Measurements from ENCODE around the gene WDR41.
A peak's percentile ranks its signal among the peaks of the same experiment; 100 is the strongest.
"Not testable (repeated sequence)": the region's sequence is repeated elsewhere in the genome, so short reads cannot be mapped to it uniquely, and the experiment has no call there.

Gene WDR41, protein sequence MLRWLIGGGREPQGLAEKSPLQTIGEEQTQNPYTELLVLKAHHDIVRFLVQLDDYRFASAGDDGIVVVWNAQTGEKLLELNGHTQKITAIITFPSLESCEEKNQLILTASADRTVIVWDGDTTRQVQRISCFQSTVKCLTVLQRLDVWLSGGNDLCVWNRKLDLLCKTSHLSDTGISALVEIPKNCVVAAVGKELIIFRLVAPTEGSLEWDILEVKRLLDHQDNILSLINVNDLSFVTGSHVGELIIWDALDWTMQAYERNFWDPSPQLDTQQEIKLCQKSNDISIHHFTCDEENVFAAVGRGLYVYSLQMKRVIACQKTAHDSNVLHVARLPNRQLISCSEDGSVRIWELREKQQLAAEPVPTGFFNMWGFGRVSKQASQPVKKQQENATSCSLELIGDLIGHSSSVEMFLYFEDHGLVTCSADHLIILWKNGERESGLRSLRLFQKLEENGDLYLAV

GRCh38 chr5:77491783-77492652, at the start of gene WDR41:
Gene WDR41, minus strand, starts transcription at chr5:77492316. Its CDS starts 96 bp downstream, at chr5:77492220.
- peak; percentile 97 for DNase-seq

DNA sequence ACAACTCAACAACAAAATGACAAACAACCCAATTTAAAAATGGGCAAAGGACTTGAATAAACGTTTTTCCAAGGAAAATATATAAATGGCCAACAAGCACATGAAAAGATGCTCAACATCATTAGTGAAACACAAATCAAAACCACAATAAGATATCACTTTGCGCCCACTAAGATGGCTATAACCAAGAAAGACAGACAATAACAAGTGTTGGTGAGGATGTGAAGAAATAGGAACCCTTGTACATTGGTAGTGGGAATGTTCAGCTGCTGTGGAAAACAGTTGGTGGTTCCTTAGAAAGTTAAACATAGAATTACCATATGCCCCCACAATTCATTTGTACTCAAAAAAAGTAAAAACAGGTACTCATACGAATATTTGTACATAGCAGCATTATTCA, 39.2 kb upstream of the WDR41 start:
- no peak for DNase-seq

DNA sequence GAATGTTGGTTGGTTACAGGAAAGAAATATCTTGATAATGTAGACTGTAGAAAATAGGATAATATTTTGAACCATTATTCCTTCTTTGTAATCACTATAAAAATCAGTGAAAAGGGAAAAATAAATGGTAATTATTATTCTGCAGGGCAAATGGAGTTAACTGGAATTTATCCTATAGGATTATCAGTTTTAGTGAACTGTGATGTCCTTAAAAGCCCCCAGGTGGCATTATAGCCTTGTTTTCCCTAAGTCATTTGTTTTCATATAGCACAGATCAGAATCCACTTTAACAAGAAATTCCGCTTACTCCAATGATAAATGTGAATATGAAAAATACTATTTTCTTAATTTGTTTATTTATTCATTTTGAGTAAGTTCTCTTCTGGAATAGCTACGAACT, 26.2 kb upstream of the WDR41 start:
- DNase-seq, result no peak

- no peak for DNase-seq
Observed at GRCh38 chr5:77514457-77514856, 22.3 kb upstream of the WDR41 start.

- DNase-seq, result no peak
Observed at GRCh38 chr5:77513321-77513720, 21.2 kb upstream of the WDR41 start.

DNA sequence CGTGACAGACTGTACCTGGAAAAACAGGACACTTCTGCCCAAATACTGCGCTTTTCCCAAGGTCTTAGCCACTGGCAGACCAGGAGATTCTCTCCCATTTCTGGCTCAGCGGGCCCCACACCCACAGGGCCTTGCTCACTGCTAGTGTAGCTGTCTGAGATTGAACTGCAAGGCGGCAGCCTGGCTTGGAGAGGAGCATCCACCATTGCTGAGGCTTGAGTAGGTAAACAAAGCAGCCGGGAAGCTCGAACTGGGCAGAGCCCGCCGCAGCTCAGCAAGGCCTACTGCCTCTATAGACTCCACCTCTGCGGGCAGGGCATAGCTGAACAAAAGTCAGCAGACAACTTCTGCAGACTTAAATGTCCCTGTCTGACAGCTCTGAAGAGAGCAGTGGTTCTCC, 9.0 kb upstream of the WDR41 start:
- not testable (repeated sequence) for DNase-seq

DNA sequence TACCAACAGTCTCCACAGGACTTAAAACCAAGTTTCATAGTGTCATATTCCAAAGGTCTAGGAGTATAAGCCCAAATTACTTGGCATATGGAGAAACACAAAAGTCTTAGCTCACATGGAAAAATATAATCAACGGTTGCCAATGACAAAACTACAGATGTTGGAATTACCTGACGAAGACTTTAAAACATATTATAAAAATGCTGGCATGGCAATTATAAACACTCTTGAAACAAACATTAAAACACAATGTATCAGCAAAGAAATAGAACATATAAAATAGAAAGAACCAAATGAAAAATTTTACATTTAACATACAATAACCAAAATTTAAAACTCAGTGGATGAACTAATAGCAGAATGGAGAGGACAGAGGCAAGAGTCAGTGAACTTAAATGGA, 7.9 kb upstream of the WDR41 start:
- DNase-seq, result no peak

GRCh38 chr5:77499441-77499840, 7.3 kb upstream of the WDR41 start:
- no peak for DNase-seq

DNA sequence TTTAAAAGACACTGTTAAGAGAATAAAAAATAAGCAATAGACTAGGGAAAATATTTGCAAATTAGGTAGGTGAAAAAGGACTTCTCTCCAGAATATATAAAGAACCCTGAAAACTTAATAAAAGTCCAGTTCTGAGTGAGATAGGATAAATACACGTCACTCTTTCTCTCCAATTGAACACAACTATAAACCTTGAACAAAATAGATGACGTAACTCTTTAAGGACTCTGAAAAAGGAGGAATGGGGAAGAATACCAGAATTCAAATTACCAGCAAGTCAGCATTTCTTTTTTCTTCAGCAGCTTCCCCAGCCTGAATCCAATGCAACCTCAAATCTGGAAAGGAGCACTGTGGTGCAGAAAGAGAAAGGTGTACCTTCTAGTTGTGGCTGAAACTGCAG, 6.8 kb upstream of the WDR41 start:
- DNase-seq, result no peak

DNA sequence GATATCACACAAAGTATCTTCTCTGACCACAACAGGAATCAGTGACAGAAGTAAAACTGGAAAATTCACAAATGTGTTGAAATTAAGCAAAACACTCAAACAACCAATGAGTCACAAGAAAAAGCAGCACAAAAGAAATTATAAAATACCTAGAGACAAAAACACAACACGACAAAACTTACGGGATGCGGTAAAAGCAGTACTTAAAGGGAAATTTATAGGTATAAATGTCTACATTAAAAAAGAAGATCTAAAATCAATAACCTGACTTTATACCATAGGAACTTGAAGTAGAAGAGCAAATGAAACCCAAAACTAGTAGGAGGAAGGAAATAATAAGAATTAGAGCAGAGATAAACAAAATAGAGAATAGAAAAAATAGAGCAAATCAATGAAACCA, 2.8 kb upstream of the WDR41 start:
- no peak for DNase-seq

- no peak for DNase-seq
Observed at GRCh38 chr5:77492653-77493000, 511 bp upstream of the WDR41 start.

- peak; percentile 16 for DNase-seq
Observed at GRCh38 chr5:77490741-77491344, 1.3 kb downstream of the WDR41 start.

DNA sequence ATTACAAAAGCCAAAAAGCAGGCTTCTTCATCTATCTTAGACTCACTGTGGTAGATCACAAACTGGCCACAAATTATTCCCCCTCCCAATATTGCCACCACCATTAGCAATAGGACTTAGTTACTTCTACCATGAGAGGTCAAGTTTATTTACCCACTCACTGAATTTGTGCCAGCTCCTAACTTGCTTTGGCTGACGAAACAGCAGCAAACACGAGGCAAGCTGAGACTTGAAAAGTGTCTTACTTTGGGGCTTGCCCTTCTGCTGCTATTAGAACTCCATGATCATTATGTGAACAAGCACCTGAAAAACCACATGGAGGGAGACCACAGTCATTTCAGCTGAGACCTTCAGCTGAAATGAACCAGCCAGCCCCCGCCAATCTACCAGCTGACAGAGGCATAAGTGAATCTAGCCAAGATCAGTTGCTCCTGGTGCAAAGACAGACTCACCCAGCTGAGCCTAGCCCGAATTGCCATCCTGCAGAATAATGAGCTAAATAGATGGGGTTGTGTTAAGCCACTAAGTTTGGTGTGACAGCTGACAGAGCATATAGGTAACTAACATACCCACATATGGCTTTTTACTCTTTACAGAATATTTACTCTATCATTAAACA, 5.7 kb downstream of the WDR41 start:
- DNase-seq, result no peak

DNA sequence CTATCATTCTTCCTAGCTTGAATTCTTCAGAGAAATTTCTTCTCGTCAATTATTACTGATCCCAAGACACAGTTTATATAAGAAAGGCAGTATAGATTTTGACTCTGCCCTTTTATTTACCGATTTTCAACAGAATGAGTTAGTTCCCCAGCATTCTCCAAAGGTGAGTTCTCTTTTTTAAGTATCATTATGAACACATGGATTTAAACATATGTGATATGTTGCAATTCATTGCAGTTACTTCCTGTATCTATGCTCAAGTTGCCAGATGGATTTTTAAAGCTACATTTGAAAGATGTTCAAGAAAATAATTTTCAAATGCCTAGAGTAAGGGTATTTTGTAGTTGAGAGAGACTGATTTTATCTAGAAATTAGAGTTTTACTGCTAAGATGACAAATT, 8.4 kb downstream of the WDR41 start:
- no peak for DNase-seq

DNA sequence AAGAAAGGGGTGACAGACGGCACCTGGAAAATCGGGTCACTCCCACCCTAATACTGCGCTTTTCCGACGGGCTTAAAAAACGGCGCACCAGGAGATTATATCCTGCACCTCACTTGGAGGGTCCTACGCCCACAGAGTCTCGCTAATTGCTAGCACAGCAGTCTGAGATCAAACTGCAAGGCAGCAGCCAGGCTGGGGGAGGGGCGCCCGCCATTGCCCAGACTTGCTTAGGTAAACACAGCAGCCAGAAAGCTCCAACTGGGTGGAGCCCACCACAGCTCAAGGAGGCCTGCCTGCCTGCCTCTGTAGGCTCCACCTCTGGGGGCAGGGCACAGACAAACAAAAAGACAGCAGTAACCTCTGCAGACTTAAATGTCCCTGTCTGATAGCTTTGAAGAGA, 17.1 kb downstream of the WDR41 start:
- not testable (repeated sequence) for DNase-seq

GRCh38 chr5:77468875-77469274, 23.2 kb downstream of the WDR41 start:
- DNase-seq, result not testable (repeated sequence)

DNA sequence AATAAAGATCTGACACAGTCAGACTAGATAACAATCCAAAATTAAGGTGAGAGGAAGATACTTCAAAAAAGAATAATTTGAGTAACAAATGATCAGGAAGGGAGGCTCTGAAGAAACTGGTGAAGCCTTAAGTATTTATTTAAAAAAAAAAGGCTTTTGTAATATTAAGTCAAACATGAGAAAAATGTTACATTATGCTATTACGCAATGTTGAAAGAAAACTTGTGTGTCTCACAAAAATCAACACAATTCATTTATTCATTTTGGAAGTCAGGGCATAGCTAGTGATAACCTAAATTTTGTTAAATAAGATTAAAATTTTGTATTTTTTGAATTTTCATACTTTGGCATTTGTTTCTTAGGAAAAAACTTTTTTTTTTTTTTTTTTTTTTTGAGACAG, 28.2 kb downstream of the WDR41 start:
- no peak for DNase-seq

DNA sequence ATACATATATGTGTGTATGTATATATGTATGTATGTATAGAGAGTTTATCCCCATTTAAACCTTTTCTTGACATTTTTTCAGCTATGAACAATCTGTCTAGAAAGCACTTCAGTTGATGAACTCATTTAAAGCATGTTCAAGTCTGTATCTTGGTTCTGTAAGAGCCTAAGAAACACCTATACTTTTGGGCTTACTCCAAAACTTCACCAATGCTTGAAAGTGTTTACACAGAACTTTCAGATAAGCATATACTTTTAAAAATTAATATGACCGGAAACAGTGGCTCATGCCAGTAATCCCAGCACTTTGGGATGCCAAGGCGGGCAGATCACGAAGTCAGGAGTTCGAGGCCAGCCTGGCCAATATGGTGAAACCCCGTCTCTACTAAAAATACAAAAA, 30.8 kb downstream of the WDR41 start:
- no peak for DNase-seq

DNA sequence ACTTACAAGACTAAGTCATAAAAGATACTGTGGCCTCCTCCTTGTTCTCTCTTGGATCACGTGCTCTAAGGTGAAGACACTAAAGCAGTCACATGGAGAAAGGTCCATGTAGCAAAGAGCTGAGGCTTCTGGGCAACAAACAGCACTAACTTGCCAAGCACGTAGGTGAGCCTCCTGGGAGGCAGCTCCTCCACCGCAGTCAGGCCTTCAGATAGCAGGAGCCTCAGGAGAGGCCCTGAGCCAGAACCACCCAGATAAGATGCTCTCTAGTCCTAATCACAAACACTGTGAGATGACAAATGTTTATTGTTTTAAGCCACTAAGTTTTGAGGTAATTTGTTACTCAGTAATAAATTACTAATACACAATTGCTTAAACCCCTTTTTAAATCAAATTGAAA, 38.0 kb downstream of the WDR41 start:
- DNase-seq, result no peak

- DNase-seq, result no peak
Observed at GRCh38 chr5:77452351-77452750, 39.8 kb downstream of the WDR41 start.

- no peak for DNase-seq
Observed at GRCh38 chr5:77449981-77450380, 42.1 kb downstream of the WDR41 start.

GRCh38 chr5:77449277-77449676, 42.8 kb downstream of the WDR41 start:
- DNase-seq, result no peak

- DNase-seq, result no peak
Observed at GRCh38 chr5:77448831-77449230, 43.3 kb downstream of the WDR41 start.

Measured in femur (tissue), 1 donor.